ENCODE results near the gene EHD2.

GRCh38 chr19:47769534-47769933 lies 56.3 kb downstream of the EHD2 start:
- TF ChIP-seq CTCF (conservative IDR thresholded peaks at IDR 0.05; ENCODE audit: low read depth, low read length) (no peak), EZH2 (IDR thresholded peaks at IDR 0.05; ENCODE audit: borderline replicate concordance, low read depth, low read length, poor library complexity, severe bottlenecking) (no peak)

All from A673 (cell line).